Neural crest cell (in vitro differentiated cells): Measurements from ENCODE around the gene SDHA. TPM values are rescaled to one million over a fixed set of nuclear protein-coding genes. Genes with fewer than 3 reads are reported as not detected.

Source experiments
- DNase-seq: peaks from one replicate; pipeline ENCODE4 v3.0.0; 2021; ENCODE audit warnings: low read depth, mixed read lengths, low spot score
- H3K27ac Mint-ChIP-seq: one replicate; pipeline ENCODE4 v1.8.0; 2021; ENCODE audit warnings: mild to moderate bottlenecking, mixed read lengths; ENCODE audit not compliant: unreplicated experiment
- H3K27me3 Mint-ChIP-seq: 2 replicates; pipeline ENCODE4 v1.8.0; 2021; ENCODE audit warnings: low read depth, mild to moderate bottlenecking, mixed read lengths
- H3K36me3 Mint-ChIP-seq: 2 replicates; pipeline ENCODE4 v1.8.0; 2021; ENCODE audit warnings: low read depth, mild to moderate bottlenecking, mixed read lengths
- H3K4me1 Mint-ChIP-seq: 2 replicates; pipeline ENCODE4 v1.8.0; 2021; ENCODE audit warnings: mixed read lengths
- H3K4me3 Mint-ChIP-seq: one replicate; pipeline ENCODE4 v1.8.0; 2021; ENCODE audit warnings: mild to moderate bottlenecking, mixed read lengths
- H3K9me3 Mint-ChIP-seq: 2 replicates; pipeline ENCODE4 v1.8.0; 2021; ENCODE audit warnings: mixed read lengths
- CTCF ChIP-seq: fragments of 200-600 bp; sonication (generic); conservative IDR thresholded peaks from 2 replicates; pipeline ENCODE4 v1.5.0; 2021; ENCODE audit warnings: antibody characterized with exemption, mild to moderate bottlenecking
- total RNA-seq: library from RNA; stranded (reverse); gene quantifications from 2 replicates; pipeline ENCODE4 v1.2.1, GENCODE V29; 2021

The SDHA gene
- total RNA-seq, 1 donor from 2014 or later: 106 TPM

GRCh38 chr5:171801-172331, 46.3 kb upstream of the SDHA start:
- Mint-ChIP-seq H3K4me1 (peaks cover 12% of the 10 kb centered on the region), H3K27ac (no peak overlapping the region), H3K4me3 (no peak overlapping the region), H3K27me3 (no peaks in the 10 kb centered on the region), H3K9me3 (no peaks in the 10 kb centered on the region), H3K36me3 (no peaks in the 10 kb centered on the region)
- TF ChIP-seq CTCF: no peak
- DNase-seq: no peak

GRCh38 chr5:172421-172820, 45.7 kb upstream of the SDHA start:
- Mint-ChIP-seq H3K27ac (no peak overlapping the region), H3K4me1 (peaks cover 12% of the 10 kb centered on the region), H3K9me3 (no peaks in the 10 kb centered on the region), H3K27me3 (no peaks in the 10 kb centered on the region), H3K4me3 (no peak overlapping the region), H3K36me3 (no peaks in the 10 kb centered on the region)
- no peak for DNase-seq
- TF ChIP-seq CTCF: no peak

GRCh38 chr5:172841-173251, 45.3 kb upstream of the SDHA start:
- no peaks in the 10 kb centered on the region for H3K9me3 Mint-ChIP-seq
- H3K27me3 Mint-ChIP-seq: no peaks in the 10 kb centered on the region
- no peak overlapping the region for H3K4me3 Mint-ChIP-seq
- H3K36me3 Mint-ChIP-seq: no peaks in the 10 kb centered on the region
- no peak for DNase-seq
- H3K4me1 Mint-ChIP-seq: peaks cover 12% of the 10 kb centered on the region
- H3K27ac Mint-ChIP-seq: peak overlapping the region; percentile 6
- no peak for TF ChIP-seq CTCF

- Mint-ChIP-seq H3K4me1 (peaks cover 9% of the 10 kb centered on the region), H3K9me3 (no peaks in the 10 kb centered on the region), H3K27me3 (no peaks in the 10 kb centered on the region), H3K4me3 (no peak overlapping the region), H3K36me3 (no peaks in the 10 kb centered on the region), H3K27ac (peak overlapping the region; percentile 5)
- DNase-seq: no peak
- no peak for TF ChIP-seq CTCF
Measured at GRCh38 chr5:173392-174290, 44.5 kb upstream of the SDHA start.

GRCh38 chr5:174291-174600, 43.9 kb upstream of the SDHA start:
- H3K9me3 Mint-ChIP-seq: no peaks in the 10 kb centered on the region
- H3K36me3 Mint-ChIP-seq: no peaks in the 10 kb centered on the region
- TF ChIP-seq CTCF: no peak
- H3K4me1 Mint-ChIP-seq: peaks cover 8% of the 10 kb centered on the region
- no peaks in the 10 kb centered on the region for H3K27me3 Mint-ChIP-seq
- no peak overlapping the region for H3K27ac Mint-ChIP-seq
- no peak overlapping the region for H3K4me3 Mint-ChIP-seq
- DNase-seq: no peak
